Neural cell (in vitro differentiated cells): ENCODE data around the gene WNT4. TPM values are rescaled to one million over a fixed set of nuclear protein-coding genes. Genes with fewer than 3 reads are reported as not detected.

Experiments
- H2AFZ ChIP-seq: fragments of 200-600, 300-800 bp; sonication (generic), shearing (Covaris generic); 2 replicates; pipeline ENCODE4 v1.6.0; 2014; ENCODE audit warnings: low read depth, mild to moderate bottlenecking, antibody characterized with exemption, low read length, moderate library complexity
- H3F3A ChIP-seq: fragments of 200-600 bp; shearing (Covaris generic); 2 replicates; pipeline ENCODE4 v1.6.1; 2016; ENCODE audit warnings: mild to moderate bottlenecking, moderate library complexity, mixed read lengths, antibody characterized with exemption, low read length; ENCODE audit not compliant: insufficient read depth, poor library complexity, severe bottlenecking
- H3K27ac ChIP-seq: fragments of 200-600, 300-800 bp; sonication (generic), shearing (Covaris generic); 2 replicates; pipeline ENCODE4 v1.5.1; 2014; ENCODE audit warnings: mild to moderate bottlenecking, low read length, moderate library complexity
- H3K27me3 ChIP-seq: fragments of 300-800, 200-600 bp; sonication (generic), shearing (Covaris generic); 2 replicates; pipeline ENCODE4 v1.6.0; 2014; ENCODE audit warnings: mild to moderate bottlenecking, low read depth, low read length, moderate library complexity; ENCODE audit not compliant: insufficient read depth
- H3K36me3 ChIP-seq: fragments of 300-800, 200-600 bp; sonication (generic), shearing (Covaris generic); 2 replicates; pipeline ENCODE4 v1.5.1; 2014; ENCODE audit warnings: mild to moderate bottlenecking, antibody characterized with exemption, low read length, moderate library complexity; ENCODE audit not compliant: insufficient read depth
- H3K4me2 ChIP-seq: fragments of 300-800, 200-600 bp; sonication (generic), shearing (Covaris generic); 2 replicates; pipeline ENCODE4 v1.6.0; 2014; ENCODE audit warnings: mild to moderate bottlenecking, low read length
- H3K4me3 ChIP-seq: fragments of 300-800, 200-600 bp; sonication (generic), shearing (Covaris generic); 2 replicates; pipeline ENCODE4 v1.5.1; 2014; ENCODE audit warnings: mild to moderate bottlenecking, low read length, moderate library complexity
- H3K79me2 ChIP-seq: fragments of 200-600 bp; shearing (Covaris generic); replicated peaks from 2 replicates; pipeline ENCODE4 v1.6.0; 2014; ENCODE audit warnings: mild to moderate bottlenecking, low read length, moderate library complexity; ENCODE audit not compliant: insufficient read depth
- H3K9ac ChIP-seq: fragments of 300-800, 200-600 bp; sonication (generic), shearing (Covaris generic); 2 replicates; pipeline ENCODE4 v1.6.1; 2016; ENCODE audit warnings: mild to moderate bottlenecking, low read length, mixed read lengths
- H3K9me2 ChIP-seq: fragments of 200-600 bp; shearing (Covaris generic); 2 replicates; pipeline ENCODE4 v1.6.1; 2016; ENCODE audit warnings: mild to moderate bottlenecking, low read length, mixed read lengths; ENCODE audit not compliant: insufficient read depth
- H3K9me3 ChIP-seq: fragments of 200-600, 300-800 bp; sonication (generic), shearing (Covaris generic); 2 replicates; pipeline ENCODE4 v1.6.1; 2016; ENCODE audit warnings: mild to moderate bottlenecking, mixed run types, low read length, moderate library complexity, mixed read lengths
- H4K20me1 ChIP-seq: fragments of 200-600 bp; shearing (Covaris generic); 2 replicates; pipeline ENCODE4 v1.6.1; 2016; ENCODE audit warnings: mild to moderate bottlenecking, mixed run types; ENCODE audit not compliant: insufficient read depth
- EP300 ChIP-seq: fragments of 450-650 bp; conservative IDR thresholded peaks from 2 replicates; pipeline ENCODE4 v1.6.1; 2014; ENCODE audit warnings: antibody characterized with exemption, mild to moderate bottlenecking, moderate library complexity; ENCODE audit not compliant: poor library complexity, severe bottlenecking
- EZH2 ChIP-seq: fragments of 200-600, 300-800 bp; shearing (Covaris generic), sonication (generic); IDR thresholded peaks from 2 replicates; pipeline ENCODE4 v1.6.1; 2014; ENCODE audit warnings: antibody characterized with exemption, low read length, borderline replicate concordance, mild to moderate bottlenecking; ENCODE audit not compliant: insufficient read depth, poor library complexity, severe bottlenecking
- MXI1 ChIP-seq: fragments of 450-650 bp; conservative IDR thresholded peaks from 2 replicates; pipeline ENCODE4 v1.6.1; 2014; ENCODE audit warnings: antibody characterized with exemption, mild to moderate bottlenecking; ENCODE audit not compliant: poor library complexity, severe bottlenecking
- POLR2AphosphoS5 ChIP-seq: IDR thresholded peaks from 2 replicates; pipeline ENCODE4 v1.6.1; 2012
- RAD21 ChIP-seq: fragments of 450-650 bp; conservative IDR thresholded peaks from 2 replicates; pipeline ENCODE4 v1.6.1; 2014; ENCODE audit warnings: antibody characterized with exemption, mild to moderate bottlenecking, moderate library complexity
- SMC3 ChIP-seq: fragments of 450-650 bp; conservative IDR thresholded peaks from 2 replicates; pipeline ENCODE4 v1.6.1; 2014; ENCODE audit warnings: antibody characterized with exemption, mild to moderate bottlenecking, moderate library complexity; ENCODE audit not compliant: poor library complexity
- TAF1 ChIP-seq: IDR thresholded peaks from 2 replicates; pipeline ENCODE4 v1.6.1; 2012; ENCODE audit warnings: low read depth
- polyA minus RNA-seq: library from RNA; depleted of rRNA, polyadenylated mRNA; stranded (reverse); fragments of >200 nt; gene quantifications from 2 replicates; pipeline ENCODE4 v1.2.3, GENCODE V29; 2014
- polyA plus RNA-seq: library from polyadenylated mRNA; depleted of rRNA; stranded (reverse); fragments of >200 nt; gene quantifications from 2 replicates; pipeline ENCODE4 v1.2.3, GENCODE V29; 2014
- TF ChIP-seq, protein P1 (sequence below): IDR thresholded peaks from 2 replicates; pipeline ENCODE4 v1.6.1; 2012; ENCODE audit warnings: borderline replicate concordance
- TF ChIP-seq, protein P2 (sequence below): fragments of 450-650 bp; IDR thresholded peaks from 2 replicates; pipeline ENCODE4 v1.5.1; 2014; ENCODE audit warnings: antibody characterized with exemption, mild to moderate bottlenecking, moderate library complexity; ENCODE audit not compliant: poor library complexity, severe bottlenecking

WNT4 gene
- polyA plus RNA-seq (5.1 and 6.0 TPM in 2 replicates), polyA minus RNA-seq (6.3 and 11.5 TPM in 2 replicates)

DNA sequence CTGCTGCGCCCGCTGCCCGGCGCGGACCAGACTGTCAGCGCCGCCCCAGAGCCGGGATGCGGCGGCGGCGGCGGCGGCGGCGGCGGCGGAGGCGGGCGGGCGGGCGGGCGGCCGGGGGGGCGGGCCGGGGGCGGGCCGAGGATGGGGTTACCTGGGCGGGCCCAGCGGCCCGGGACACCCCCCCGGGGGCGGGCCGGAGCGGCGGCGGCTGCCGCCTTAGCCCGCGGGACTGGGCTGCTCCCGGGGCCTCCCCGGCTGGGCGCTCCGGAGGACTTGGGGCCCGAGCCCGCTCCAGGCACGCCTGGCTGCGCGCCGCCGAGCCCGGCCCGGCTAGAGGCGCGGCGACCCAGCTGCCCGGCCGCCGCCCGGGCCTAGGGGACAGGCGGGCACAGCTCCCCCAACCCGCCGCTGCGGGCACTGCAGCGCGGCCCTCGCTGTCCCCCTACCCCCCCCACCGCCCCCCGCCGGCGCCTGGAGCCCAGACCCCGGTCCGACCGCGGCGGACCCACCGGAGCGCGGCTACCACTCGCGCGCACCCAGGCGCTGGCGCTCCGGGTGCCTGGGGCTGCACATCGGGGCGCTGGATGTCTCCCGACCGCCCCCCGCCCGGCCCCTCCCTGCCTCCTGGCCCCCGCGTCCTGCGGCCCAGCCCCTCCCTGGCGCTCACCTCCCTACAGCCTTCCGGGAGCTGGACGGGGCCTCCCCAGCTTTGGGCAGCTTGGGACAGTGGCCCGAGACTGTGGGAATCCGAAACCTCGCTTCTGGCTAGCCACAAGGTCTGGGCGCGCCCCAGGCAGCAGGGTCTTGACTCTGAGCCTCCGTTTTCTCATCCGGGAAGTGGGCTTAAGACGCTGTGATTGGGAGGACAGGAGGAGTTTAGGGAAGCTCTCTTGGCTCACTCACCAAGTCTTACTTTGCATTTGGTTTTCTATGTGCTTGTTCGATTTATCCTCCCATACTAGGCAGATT, at the start of gene WNT4:
TSS of gene WNT4 (minus strand) at position 33 of the 969 bp plus-strand sequence. CDS start 175 bp downstream, outside the sequence.
- H3K36me3 ChIP-seq = no peaks in the 10 kb centered on the region
- peak within 1 kb of the TSS; percentile 97 for H3K4me2 ChIP-seq
- no peaks in the 10 kb centered on the region for H3K9me2 ChIP-seq
- H3K9me3 ChIP-seq = no peaks in the 10 kb centered on the region
- H3K4me3 ChIP-seq = peak within 1 kb of the TSS; percentile 79
- H3K27me3 ChIP-seq = peaks cover 23% of the 10 kb centered on the region
- no peaks in the 10 kb centered on the region for H3K79me2 ChIP-seq
- H3K9ac ChIP-seq = peak within 1 kb of the TSS; percentile 76
- no peak within 1 kb of the TSS for H2AFZ ChIP-seq
- H3K27ac ChIP-seq = peak within 1 kb of the TSS; percentile 85
- H3F3A ChIP-seq = no peaks in the 10 kb centered on the region
- no peaks in the 10 kb centered on the region for H4K20me1 ChIP-seq
- TF ChIP-seq EP300 (no peak), POLR2AphosphoS5 (peak; percentile 21), RAD21 (no peak), SMC3 (no peak), TAF1 (no peak), EZH2 (no peak), MXI1 (no peak)
- TF ChIP-seq, protein P1, sequence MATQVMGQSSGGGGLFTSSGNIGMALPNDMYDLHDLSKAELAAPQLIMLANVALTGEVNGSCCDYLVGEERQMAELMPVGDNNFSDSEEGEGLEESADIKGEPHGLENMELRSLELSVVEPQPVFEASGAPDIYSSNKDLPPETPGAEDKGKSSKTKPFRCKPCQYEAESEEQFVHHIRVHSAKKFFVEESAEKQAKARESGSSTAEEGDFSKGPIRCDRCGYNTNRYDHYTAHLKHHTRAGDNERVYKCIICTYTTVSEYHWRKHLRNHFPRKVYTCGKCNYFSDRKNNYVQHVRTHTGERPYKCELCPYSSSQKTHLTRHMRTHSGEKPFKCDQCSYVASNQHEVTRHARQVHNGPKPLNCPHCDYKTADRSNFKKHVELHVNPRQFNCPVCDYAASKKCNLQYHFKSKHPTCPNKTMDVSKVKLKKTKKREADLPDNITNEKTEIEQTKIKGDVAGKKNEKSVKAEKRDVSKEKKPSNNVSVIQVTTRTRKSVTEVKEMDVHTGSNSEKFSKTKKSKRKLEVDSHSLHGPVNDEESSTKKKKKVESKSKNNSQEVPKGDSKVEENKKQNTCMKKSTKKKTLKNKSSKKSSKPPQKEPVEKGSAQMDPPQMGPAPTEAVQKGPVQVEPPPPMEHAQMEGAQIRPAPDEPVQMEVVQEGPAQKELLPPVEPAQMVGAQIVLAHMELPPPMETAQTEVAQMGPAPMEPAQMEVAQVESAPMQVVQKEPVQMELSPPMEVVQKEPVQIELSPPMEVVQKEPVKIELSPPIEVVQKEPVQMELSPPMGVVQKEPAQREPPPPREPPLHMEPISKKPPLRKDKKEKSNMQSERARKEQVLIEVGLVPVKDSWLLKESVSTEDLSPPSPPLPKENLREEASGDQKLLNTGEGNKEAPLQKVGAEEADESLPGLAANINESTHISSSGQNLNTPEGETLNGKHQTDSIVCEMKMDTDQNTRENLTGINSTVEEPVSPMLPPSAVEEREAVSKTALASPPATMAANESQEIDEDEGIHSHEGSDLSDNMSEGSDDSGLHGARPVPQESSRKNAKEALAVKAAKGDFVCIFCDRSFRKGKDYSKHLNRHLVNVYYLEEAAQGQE = no peak
- TF ChIP-seq, protein P2, sequence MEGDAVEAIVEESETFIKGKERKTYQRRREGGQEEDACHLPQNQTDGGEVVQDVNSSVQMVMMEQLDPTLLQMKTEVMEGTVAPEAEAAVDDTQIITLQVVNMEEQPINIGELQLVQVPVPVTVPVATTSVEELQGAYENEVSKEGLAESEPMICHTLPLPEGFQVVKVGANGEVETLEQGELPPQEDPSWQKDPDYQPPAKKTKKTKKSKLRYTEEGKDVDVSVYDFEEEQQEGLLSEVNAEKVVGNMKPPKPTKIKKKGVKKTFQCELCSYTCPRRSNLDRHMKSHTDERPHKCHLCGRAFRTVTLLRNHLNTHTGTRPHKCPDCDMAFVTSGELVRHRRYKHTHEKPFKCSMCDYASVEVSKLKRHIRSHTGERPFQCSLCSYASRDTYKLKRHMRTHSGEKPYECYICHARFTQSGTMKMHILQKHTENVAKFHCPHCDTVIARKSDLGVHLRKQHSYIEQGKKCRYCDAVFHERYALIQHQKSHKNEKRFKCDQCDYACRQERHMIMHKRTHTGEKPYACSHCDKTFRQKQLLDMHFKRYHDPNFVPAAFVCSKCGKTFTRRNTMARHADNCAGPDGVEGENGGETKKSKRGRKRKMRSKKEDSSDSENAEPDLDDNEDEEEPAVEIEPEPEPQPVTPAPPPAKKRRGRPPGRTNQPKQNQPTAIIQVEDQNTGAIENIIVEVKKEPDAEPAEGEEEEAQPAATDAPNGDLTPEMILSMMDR = peak; percentile 37

DNA sequence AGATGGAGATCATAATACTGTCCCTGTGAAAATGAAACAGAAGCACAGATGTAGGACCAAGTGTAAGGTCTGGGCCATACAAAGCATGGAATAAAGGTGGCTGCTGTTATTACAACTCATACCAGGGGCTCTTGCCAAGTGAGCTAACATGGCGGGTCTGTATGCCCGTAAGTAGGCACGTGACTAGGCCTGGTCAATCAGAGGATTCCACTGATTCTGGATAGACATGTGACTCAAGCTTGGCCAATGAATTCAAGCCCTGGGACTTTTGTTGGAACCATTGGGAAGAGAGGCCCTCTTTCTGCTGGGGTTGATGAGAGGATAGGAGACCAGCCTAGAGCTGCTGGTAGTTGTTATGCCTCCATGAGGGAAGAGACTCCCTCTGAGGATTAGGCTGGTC, 47.8 kb upstream of the WNT4 start:
- H3K79me2 ChIP-seq = no peaks in the 10 kb centered on the region
- H3K9me3 ChIP-seq = no peaks in the 10 kb centered on the region
- no peak overlapping the region for H2AFZ ChIP-seq
- H3K27me3 ChIP-seq = no peaks in the 10 kb centered on the region
- no peak overlapping the region for H3K4me2 ChIP-seq
- H3K4me3 ChIP-seq = no peak overlapping the region
- TF ChIP-seq MXI1 (no peak), POLR2AphosphoS5 (no peak), EP300 (no peak), SMC3 (no peak), RAD21 (no peak), TAF1 (no peak), EZH2 (no peak)
- TF ChIP-seq, protein P2 = no peak
- TF ChIP-seq, protein P1 = no peak
- no peaks in the 10 kb centered on the region for H3F3A ChIP-seq
- no peak overlapping the region for H3K9ac ChIP-seq
- no peaks in the 10 kb centered on the region for H3K9me2 ChIP-seq
- H3K36me3 ChIP-seq = no peaks in the 10 kb centered on the region
- no peaks in the 10 kb centered on the region for H4K20me1 ChIP-seq
- H3K27ac ChIP-seq = no peak overlapping the region
